GM19455 (cell line): ENCODE results near the gene NRDC.
"Not testable (repeated sequence)": the region's sequence is repeated elsewhere in the genome, so short reads cannot be mapped to it uniquely, and the experiment has no call there.

Source experiments
- ATAC-seq: cut with Tn5 transposase; IDR thresholded peaks from one replicate; pipeline ENCODE4 v1.9.1; 2021; ENCODE audit not compliant: unreplicated experiment

The NRDC gene

GRCh38 chr1:51898090-51898734 lies 19.7 kb upstream of the NRDC start:
- ATAC-seq: no peak

- ATAC-seq: no peak
Measured at GRCh38 chr1:51897699-51898031, 19.1 kb upstream of the NRDC start.

GRCh38 chr1:51894748-51895147 lies 16.2 kb upstream of the NRDC start:
- ATAC-seq: not testable (repeated sequence)

GRCh38 chr1:51878308-51878615 lies 265 bp downstream of the NRDC start:
- peak; percentile 27 for ATAC-seq

GRCh38 chr1:51877434-51878307 lies 856 bp downstream of the NRDC start:
- ATAC-seq: no peak

- ATAC-seq: no peak
Measured at GRCh38 chr1:51875836-51876235, 2.7 kb downstream of the NRDC start.

GRCh38 chr1:51875291-51875772 lies 3.2 kb downstream of the NRDC start:
- no peak for ATAC-seq

- not testable (repeated sequence) for ATAC-seq
Measured at GRCh38 chr1:51873270-51873669, 5.3 kb downstream of the NRDC start.

- ATAC-seq: no peak
Measured at GRCh38 chr1:51871351-51871975, 7.1 kb downstream of the NRDC start.

- ATAC-seq: no peak
Measured at GRCh38 chr1:51870603-51871350, 7.8 kb downstream of the NRDC start.

- no peak for ATAC-seq
Measured at GRCh38 chr1:51867479-51868232, 10.9 kb downstream of the NRDC start.

GRCh38 chr1:51863384-51863783 lies 15.1 kb downstream of the NRDC start:
- no peak for ATAC-seq

- ATAC-seq: no peak
Measured at GRCh38 chr1:51861669-51862068, 16.9 kb downstream of the NRDC start.

- no peak for ATAC-seq
Measured at GRCh38 chr1:51859735-51860134, 18.8 kb downstream of the NRDC start.

GRCh38 chr1:51859333-51859732 lies 19.2 kb downstream of the NRDC start:
- ATAC-seq: no peak

- ATAC-seq: no peak
Measured at GRCh38 chr1:51858892-51859291, 19.6 kb downstream of the NRDC start.

GRCh38 chr1:51856745-51857144 lies 21.8 kb downstream of the NRDC start:
- no peak for ATAC-seq

- no peak for ATAC-seq
Measured at GRCh38 chr1:51855624-51856023, 22.9 kb downstream of the NRDC start.

GRCh38 chr1:51853360-51853759 lies 25.2 kb downstream of the NRDC start:
- no peak for ATAC-seq

- ATAC-seq: no peak
Measured at GRCh38 chr1:51851882-51852396, 26.6 kb downstream of the NRDC start.
